ENCODE results near the gene DISP3.
"Not testable (repeated sequence)": the region's sequence is repeated elsewhere in the genome, so short reads cannot be mapped to it uniquely, and the experiment has no call there.

Gene DISP3

DNA sequence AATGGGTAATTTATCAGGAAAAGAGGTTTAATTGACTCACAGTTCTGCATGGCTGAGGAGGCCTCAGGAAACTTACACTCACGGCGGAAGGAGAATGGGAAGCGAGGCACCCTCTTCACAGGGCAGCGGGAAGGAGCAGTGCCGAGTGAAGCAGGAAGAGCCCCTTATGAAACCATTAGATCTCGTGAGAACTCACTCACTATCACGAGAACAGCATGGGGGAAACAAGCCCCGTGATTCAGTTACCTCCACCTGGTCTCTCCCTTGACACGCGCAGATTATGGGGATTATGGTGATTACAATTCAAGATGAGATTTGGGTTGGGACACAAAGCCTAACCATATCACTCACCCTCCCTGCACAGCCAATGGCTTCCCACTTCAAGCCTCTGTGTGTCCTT is 101.1 kb downstream of the DISP3 start:
- not testable (repeated sequence) for DNase-seq

DNA sequence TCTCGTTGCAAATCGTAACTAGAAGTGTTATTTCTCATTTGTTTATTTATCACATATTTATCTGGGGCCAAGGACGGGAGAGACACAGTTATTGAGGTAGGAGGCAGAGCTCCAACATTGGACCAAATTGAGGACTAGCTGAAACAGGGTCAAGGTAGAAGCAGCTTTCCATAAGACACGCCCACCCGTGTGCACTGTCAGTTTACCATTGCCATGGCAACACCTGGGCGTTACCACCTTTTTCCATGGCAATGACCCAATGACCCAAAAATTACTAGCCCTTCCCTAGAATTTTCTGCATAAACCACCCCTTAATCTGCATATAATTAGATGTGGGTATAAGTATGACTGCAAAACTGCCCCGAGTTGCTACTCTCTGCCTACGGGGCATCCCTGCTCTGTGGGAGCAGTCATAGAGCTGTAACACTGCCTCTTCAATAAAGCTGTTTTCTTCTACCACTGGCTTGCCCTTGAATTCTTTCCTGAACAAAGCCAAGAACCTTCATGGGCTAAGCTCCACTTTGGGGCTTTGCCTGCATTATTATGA is 102.6 kb downstream of the DISP3 start:
- DNase-seq, result no peak

DNA sequence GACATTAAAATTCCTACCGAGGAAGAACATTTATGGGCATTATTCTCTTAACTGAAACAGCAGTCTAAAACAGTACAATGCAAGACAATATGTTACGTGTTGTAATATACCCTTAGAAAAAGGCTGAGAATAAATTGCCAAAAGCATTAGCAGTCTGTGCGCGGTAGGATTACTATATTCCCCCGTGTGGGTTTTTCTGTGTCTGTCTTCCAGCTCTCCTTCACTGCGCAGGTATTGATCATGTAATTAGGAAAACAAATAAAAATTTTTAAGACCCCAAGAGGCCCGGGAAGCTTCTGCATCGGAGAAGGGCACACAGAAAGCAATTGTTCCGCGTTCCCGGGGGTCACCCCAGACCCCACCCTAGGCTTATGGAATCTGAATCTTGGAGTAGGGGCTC is 106.4 kb downstream of the DISP3 start:
- no peak for DNase-seq

All from NCI-H2171 (cell line).